Fibroblast of skin of abdomen (primary cell): ENCODE results near the gene XRCC6.
"Not testable (repeated sequence)": the region's sequence is repeated elsewhere in the genome, so short reads cannot be mapped to it uniquely, and the experiment has no call there.

Experiments
- DNase-seq: peaks from one replicate; pipeline ENCODE4 v3.0.0-alpha.2; 2013

XRCC6 gene

DNA sequence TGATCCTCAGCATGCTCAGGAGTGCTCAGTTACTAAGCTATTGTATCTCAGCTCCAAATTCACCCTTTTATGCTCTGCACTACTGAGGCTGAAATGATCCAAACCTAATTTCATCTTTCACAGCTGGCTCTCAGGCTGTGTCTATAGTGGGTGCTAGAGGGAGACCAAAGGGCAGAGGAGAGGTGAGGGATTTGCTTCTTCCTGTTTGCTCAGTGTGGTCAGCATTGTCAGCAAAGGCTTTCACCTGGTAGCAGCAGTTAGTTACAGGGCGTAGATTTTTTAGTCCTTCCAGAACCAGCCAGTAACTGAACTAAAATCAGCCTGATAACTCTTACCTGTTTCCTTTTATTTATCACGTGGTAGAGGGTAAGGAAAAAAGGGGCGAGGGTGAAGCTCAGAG is 33.2 kb downstream of the XRCC6 start:
- no peak for DNase-seq

DNA sequence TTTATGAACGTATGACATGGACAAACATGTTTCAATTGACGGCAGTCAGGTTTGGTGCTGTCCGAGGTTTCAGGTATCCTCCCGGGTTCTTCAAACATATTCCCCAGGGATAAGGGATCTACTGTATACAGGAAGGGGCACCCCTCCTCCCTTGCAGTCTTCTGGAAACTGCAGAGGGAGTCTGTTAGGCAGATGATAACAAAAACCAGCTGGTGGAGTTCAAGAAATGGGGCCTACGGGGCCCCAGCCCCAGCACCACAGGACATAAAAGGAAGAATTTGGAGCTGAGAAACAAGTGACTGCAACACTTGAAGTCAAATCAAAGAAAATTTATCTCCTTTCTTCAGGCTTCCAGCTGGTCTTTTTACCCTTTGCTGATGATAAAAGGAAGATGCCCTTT is 35.5 kb downstream of the XRCC6 start:
- peak; percentile 9 for DNase-seq

- DNase-seq, result no peak
Observed at GRCh38 chr22:41657709-41658108, 36.6 kb downstream of the XRCC6 start.

DNA sequence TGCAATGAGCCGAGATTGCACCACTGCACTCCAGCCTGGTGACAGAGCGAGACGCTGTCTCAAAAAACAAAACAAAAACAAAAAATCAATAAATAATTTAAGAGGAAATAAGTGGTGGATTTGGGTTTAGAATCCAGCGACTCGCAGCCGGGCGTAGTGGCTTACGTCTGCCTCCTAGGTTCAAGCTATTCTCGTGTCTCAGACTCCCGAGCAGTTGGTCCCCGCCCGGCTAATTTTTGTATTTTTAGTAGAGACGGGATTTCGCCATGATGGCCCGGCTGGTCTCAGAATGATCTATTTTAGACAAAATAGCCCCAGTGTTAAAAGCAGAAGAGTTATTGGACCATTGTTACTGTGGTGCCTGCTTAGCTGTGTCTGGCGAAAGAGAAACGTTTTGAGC is 37.8 kb downstream of the XRCC6 start:
- DNase-seq, result no peak

DNA sequence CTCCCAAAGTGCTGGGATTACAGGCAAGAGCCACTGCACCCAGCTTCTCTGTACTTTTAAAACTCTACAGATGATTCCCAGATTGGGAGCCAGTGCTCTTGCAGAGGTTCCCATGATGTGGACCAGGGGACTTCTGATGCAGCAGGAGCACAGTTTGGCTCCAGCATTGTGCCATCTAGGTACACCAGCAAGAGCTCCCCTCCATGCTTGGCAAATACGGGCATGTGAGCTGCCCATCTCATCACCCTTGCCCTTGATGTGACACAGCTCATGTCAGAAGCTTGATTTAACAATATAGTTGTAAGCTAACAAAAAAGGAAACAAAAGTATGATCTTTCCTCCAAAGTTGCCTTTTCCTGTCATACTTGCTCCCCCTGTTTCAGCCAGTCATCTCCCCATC is 38.8 kb downstream of the XRCC6 start:
- DNase-seq, result no peak

DNA sequence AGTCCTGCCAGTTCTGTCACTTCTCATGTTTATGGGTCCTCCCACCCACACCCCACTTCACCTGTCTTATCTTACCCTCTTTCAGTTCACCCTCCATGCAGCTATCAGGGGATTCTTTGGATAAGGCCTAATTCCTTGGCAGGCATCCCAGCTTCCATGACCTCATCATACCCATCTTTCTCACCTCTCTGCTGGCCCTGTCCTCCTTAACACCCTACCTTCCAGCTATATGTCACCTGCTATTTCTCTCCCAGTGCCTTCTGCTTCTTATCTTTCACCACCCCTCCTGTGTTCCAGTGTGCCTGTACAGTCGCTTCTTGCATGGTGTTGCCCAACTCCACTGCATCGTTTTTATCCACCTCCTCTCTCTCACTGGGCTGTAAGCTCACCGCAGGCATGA is 39.3 kb downstream of the XRCC6 start:
- no peak for DNase-seq

DNA sequence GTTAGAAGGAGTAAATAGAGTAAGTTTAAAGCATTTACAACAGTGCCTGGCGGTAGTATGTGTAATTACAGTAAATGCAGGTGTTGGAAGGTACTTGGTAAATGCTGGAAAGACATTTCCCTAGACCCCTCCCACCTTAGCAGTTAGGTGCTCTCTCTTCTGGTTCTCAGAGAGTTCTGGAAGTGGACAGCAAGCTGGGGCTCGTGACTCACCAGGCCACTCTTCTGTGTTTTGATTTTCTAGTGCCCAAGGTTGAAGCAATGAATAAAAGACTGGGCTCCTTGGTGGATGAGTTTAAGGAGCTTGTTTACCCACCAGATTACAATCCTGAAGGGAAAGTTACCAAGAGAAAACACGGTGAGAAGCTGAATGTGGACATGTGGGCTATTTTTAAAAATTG is 40.0 kb downstream of the XRCC6 start:
- DNase-seq, result no peak

DNA sequence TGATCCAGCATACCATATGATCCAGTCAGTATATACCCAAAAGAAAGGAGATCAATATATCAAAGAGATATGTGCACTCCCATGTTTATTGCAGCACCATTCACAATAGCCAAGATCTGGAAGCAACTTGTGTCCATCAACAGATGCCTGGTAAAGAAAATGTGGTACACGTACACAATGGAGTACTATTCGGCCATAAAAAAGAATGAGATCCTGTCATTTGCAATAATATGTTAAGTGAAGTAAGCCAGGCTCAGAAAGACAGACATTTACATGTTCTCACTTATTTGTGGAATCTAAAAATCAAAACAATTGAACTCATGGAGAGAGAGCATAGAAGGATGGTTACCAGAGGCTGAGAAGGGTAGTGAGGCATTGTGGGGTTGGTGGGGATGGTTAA is 40.6 kb downstream of the XRCC6 start:
- no peak for DNase-seq

DNA sequence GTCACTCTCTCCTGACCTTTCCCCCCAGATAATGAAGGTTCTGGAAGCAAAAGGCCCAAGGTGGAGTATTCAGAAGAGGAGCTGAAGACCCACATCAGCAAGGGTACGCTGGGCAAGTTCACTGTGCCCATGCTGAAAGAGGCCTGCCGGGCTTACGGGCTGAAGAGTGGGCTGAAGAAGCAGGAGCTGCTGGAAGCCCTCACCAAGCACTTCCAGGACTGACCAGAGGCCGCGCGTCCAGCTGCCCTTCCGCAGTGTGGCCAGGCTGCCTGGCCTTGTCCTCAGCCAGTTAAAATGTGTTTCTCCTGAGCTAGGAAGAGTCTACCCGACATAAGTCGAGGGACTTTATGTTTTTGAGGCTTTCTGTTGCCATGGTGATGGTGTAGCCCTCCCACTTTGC is 42.5 kb downstream of the XRCC6 start:
- not testable (repeated sequence) for DNase-seq

GRCh38 chr22:41664490-41664889 is 43.4 kb downstream of the XRCC6 start:
- no peak for DNase-seq

DNA sequence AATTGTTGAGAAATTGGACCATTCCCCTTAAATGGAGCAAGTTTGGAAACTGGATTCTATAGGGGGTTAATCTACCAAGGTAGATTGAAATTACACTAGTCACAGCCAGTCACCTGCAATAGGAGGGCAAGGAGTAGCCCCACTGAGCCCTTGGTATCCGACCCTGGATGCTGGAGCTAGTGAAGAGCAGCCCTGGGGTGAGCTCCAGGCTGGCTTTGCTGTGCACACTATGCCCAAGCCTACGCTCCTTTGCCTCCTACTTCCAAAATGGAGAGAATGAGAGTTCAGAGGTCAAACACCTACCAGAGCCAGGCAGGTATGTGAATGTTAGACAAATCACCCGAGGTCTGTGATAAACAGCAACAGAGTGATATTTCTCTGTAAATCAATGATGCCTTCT is 43.9 kb downstream of the XRCC6 start:
- DNase-seq, result no peak

DNA sequence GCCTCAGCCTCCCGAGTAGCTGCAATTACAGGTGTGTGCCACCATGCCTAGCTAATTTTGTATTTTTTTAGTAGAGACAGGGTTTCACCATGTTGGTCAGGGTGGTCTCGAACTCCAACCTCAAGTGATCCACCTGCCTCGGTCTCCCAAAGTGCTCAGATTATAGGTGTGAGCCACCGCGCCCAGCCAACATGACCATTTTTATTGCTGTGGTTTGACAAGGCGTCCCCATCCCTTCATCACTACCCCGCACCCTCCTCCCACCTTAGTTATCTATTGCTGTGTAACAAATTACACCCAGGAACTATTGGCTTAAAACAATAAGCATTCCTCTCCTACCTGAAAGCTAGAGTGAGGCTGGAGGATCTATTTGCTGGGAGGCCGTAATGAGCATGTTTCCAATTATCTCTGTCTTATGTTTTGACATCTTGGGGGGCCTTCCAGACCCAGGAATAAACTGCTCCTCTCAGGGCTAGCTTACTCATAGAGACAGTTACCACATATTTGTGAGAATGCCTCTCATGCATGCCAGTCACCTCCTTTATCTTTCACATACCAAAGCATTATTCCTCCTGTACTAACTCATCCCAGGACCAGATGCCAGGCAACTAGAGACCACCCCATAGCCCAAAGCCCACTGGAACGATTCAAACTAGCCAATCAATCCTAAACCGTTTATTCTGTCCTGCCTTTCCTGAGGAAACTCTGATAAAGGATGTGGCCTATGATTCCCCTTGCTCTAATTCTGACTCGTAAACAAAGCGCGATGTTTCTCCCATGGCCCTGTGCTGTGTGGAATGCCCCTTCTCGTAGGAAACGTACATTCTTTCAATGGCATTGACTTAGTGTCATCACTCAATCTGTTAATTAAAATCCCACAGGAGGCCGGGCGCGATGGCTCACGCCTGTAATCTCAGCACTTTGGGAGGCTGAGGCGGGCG is 48.1 kb downstream of the XRCC6 start:
- peak; percentile 91 for DNase-seq

DNA sequence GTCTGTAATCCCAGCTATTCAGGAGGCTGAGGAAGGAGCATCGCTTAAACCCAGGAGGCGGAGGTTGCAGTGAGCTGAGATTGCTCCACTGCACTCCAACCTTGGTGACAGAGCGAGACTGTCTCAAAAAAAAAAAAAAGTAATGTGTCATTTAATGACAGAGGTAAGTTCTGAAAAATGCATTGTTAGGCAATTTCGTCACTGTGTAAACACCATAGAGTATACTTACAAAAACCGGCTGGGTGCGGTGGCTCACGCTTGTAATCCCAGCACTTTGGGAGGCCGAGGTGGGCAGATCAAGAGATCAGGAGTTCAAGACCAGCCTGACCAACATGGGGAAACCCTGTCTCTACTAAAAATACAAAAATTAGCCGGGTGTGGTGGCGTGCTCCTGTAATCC is 51.0 kb downstream of the XRCC6 start:
- not testable (repeated sequence) for DNase-seq

GRCh38 chr22:41672780-41673509 is 51.9 kb downstream of the XRCC6 start:
- no peak for DNase-seq

DNA sequence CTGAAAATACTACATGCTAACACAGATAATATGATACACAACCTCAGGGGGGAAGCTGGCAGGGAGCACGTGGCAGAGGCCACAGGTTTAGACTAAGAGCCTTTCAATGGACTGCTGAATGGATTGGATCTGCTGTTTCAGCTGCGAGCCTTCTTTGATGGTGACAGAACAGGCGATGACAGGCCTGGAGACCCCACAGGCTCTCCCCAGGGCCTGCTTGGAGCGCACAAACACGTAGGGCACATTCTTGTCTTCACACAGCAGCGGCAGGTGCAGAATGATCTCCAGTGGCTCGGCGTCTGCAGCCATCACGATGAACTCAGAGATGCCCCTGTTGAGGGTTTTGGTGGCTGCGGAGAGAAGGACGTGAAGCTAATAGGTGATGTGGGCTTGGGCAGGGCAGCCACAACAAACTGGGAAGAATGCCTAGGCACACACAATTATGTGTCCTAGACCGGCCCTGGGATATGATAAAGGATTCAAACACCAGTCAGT is 53.8 kb downstream of the XRCC6 start:
- no peak for DNase-seq

DNA sequence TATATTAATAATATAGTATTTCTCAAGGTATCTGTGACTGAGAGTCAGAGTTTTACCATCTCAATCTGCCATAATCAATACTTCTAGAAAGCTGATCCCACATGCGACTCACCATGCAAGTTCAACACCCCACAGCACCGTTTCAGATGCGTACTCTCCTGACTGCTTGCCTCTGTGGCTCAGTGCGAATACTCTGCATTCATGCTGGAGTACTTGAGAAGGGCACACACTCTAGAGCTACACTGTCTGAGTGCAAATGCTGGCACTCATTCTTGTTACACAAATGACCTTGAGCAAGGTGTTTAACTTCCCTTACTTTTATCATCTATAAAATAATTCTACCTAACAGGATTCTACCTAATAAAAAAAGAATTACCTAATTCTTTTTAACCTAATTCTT is 55.0 kb downstream of the XRCC6 start:
- DNase-seq, result no peak

- DNase-seq, result no peak
Observed at GRCh38 chr22:41681616-41682015, 60.5 kb downstream of the XRCC6 start.

- DNase-seq, result peak; percentile 84
Observed at GRCh38 chr22:41682033-41682807, 61.1 kb downstream of the XRCC6 start.

DNA sequence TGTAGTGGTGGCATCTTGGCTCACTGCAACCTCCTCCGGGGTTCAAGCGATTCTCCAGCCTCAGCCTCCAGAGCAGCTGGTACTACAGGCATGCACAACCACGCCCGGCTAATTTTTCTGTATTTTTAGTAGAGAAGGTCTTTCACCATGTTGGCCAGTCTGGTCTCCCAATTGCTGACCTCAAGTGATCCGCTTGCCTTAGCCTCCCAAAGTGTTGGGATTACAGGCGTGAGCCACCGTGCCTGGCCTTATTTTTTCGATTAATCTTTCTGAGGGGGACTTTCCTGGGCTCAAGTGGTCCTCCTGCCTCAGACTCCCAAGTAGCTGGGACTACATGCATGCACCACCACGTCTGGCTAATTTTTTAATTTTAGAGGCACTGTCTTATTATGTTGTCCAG is 62.0 kb downstream of the XRCC6 start:
- no peak for DNase-seq

DNA sequence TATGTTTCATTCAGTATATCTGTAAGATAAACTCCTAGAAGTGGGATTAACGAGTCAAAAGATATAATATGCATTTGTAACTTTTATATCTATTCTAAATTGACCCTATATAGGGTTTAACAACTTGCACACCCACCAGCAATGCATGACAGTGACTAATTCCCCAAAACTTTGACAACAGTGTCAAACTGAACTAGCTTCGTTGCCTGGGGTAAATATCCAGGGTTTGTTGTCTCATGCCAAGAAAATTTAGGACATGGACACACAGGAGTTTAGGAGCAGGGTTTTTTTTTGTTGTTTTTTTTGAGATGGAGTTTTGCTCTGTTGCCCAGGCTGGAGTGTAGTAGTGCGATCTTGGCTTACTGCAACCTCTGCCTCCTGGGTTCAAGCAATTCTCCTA is 62.5 kb downstream of the XRCC6 start:
- peak; percentile 18 for DNase-seq

DNA sequence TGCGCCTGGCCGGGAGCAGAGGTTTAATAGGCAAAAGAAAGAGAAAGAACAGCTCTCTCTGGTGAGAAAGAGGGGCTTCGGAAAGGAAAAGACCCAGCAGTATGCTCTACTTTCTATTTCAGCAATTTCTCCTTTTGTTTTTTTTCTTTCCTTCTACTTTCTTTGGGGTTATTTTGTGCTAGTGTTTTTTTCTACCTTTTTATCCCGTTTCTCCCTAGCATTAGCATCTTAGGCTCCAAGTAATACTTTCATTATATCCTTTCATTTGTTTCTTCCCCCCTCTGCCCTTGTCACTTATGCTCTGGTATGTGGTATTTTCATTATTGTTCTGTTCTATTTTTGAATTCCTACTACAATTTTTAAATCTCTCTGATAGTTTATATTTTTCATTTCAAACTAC is 63.1 kb downstream of the XRCC6 start:
- DNase-seq, result no peak

DNA sequence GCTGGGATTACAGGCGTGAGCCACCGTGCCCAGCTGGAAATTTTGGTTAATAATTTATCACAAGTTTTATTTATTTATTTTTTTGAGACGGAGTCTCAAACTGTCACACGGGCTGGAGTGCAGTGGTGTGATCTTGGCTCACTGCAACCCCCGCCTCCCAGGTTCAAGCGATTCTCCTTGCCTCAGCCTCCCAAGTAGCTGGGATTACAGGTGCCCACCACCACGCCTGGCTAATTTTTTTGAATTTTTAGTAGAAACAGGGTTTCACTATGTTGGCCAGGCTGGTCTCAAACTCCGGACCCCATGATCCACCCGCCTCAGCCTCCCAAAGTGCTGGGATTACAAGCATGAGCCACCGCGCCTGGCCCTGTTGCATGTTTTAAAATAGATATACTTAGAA is 65.8 kb downstream of the XRCC6 start:
- DNase-seq, result not testable (repeated sequence)

DNA sequence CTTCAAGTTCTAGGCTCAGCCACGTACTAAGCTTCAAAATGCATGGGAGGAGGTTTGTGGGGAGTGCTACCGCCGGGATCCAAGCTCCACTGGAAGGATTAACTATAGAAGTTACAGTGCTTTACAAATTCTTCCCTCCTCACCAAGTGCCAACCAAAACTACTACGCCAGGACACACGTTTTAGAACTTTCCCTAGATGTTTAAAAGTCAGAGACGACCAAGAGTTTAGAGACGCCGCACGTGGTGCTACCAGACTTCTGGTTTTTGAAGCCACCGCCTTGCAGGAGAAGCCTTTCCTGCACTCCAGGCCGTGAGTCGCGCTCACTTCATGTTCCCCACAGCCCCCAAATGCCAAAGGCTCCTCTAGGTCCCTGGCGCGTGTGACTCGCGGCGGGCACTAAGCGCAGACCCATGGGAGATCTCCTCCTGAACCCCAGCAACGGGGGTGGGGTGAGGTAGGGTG is 66.8 kb downstream of the XRCC6 start:
- peak; percentile 9 for DNase-seq
